Superior temporal gyrus (tissue), 1 donor: ENCODE data around the gene TPD52L2.
A peak's percentile ranks its signal among the peaks of the same experiment; 100 is the strongest.
"Not testable (repeated sequence)": the region's sequence is repeated elsewhere in the genome, so short reads cannot be mapped to it uniquely, and the experiment has no call there.

Experiments
- DNase-seq: peaks from one replicate; pipeline ENCODE4 v3.0.0-alpha.2; 2016; ENCODE audit errors: extremely low spot score

The TPD52L2 gene

DNA sequence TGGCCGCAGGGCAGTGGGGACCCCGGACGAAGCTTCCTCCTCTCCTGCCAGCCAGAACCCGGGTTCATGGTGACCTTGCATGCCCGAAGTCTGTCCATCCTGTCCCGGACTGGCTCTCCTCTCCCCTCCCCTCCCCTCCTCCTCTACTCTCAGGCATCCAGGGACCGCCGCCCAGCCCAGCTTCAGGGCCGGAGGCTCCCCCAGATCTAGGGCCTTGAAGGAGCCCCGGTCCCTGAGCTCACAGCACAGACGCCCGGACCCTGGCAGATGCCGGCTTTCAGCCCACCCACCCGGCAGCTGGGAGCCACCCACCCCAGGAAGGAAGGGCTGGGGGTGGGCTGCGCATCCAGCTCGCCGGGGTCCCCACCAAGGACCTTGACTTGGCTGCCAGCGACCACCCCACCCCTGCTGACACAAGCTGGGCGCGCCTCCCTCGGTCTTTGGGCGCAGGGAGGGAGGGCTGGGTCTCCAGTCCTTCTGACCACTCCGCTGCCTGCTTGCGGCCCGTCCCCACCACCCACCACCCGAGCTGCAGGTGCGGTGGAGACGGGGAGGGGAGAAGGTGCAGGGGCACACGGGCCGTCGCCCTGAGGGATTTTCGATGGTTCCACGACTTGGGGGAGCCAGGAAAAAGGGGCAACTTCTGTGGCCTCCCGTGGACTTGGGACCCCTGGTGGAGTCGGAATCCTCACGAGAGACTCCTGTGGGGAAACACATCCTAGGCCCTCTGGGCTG lies 9.5 kb upstream of the TPD52L2 start:
- DNase-seq: no peak

DNA sequence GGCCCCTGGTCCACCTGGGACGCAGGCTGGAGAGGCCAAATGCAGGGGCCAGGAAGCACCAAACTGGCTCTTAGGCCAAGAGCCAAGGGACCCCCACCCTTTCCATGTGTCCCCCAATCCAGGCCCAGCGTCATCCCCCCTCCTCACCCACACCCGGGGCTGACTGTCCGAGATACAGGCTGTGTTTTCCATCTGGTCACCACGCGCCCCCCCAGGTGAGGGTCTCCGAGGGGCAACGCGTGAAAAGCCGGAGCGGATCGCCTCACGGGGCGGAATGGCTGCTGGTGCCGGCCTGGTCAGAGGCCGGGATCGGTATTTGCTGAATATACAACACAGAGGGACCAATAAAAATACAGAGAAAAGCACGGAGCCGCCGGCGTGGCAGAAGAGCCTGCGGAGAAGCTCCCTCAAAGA lies 9.0 kb upstream of the TPD52L2 start:
- DNase-seq: no peak

DNA sequence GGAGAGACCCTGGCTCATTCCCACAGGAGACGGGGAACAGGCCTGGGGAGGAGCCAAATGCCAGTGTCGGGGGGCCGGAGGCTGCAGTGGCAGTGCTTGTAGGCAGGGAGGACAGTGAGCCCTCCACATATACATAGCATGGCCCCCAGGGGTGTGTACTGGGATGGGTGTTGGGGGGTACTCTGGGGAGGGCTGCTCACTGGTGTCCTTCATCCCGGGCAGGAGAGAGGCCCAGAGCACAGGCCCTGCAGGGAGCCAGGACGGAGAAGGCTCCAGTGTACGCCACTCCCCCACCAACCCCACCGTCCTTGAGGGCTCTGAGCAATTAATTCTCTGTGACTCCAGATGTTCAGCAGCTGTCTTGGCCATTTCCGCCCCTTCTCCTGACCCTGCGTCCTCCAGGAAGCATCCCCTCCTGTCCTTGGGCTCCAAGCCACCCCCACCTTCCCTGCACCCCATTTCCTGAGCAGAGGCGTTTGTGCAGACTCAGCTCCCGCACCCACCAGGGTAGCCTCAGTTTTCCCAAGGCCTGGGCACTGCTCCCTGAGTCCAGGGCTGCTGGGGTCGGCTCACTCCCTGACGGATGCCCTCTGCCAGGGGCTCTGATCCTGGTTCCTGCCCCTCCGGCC lies 7.2 kb upstream of the TPD52L2 start:
- no peak for DNase-seq

DNA sequence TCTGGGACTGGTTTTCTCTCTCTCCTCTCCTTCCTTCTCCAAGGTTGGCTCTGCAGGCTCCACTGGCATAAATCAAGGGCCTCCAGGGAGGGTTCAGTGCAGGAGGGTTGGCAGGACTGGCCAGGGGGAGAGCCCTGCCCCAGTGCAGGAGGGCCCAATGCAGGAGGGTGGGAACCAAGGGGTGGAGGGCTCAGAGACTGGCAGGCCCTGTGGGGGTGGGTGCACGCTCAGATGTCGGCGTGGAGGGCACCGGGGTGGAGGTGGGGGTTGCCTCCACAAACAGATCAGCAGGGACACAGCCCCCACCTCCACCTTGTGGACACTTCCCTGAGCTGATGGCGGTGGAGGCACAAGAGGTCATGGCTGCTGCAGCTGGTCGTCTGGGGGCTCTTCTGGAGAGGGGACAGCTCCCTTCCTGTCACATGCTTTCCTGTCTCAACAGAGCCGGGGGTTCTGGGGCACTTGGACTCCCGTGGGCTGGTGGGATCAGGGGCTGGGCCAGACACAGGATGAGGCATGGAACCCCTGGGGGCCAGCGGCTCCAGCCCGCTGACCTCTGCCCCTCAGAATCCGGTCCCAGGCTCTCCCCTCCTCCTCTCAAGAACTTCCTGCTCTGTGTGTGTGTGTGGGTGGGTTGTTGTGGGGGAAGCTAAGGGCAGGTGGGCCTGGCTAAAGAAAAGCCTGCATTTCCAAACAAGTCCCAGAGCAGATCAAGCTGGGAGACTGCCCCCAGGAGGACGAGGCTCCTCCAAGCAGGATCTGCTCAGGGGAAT lies 6.5 kb upstream of the TPD52L2 start:
- DNase-seq: no peak

DNA sequence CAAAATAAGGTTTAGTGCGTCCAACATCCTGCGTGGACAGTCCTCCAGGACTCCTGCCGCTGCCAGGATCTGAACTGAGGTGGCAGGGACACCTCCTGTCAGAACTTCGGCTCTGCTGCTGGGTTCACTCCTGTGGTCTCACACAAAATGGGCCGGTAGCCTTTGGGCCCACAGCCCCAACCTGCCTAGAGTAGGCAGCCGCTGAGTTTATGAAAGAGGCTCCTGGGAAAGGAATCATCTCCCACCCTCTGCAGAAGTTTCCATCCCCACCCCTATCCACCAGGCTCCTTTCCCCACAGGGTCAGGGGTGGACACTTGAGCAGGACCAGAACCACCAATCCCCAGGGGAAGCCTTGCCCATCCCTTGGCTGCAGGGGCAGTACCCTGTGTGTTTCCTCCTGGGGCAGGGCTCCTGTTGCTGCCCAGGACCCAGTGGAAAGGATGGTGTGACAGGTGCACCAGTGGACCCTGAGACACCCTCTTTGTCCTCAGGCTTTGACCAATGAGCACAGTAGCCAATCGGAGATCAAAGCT lies 5.8 kb upstream of the TPD52L2 start:
- no peak for DNase-seq

DNA sequence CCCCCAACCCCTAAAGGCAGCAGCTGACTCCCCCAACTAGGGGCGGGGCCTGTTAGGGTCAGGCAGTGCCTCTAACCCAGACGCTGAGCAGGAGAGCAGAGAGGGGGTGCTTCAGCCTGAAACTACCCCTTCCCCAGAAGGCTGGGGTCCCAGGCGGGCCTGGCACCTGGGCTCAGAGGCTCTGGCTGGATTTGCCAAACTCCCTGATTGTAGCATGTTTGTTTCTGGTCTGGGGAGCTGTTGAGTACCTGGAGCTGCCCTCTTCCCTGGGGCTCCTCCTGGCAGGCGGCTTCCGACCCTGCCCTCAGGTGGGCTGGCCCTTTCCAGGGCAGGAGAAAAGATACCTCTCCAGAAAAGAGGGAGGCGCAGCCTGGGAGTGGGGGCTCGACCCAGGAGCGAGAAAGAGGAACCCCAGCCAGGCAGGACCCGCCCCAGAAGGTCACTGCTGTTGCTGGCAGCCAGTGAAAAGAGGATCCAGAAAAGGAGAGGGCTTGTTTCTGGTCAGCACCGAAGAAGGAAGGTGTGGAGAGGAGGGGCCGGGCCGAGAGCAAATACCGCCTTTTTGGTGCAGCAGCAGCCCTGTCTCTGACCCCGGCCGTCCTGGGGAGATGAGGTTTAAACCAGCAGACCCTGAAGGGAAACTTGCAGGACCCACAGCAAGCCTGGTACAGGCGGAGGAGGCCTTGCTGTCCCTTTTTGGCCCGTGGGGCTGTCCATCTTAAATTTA lies 4.6 kb upstream of the TPD52L2 start:
- no peak for DNase-seq

DNA sequence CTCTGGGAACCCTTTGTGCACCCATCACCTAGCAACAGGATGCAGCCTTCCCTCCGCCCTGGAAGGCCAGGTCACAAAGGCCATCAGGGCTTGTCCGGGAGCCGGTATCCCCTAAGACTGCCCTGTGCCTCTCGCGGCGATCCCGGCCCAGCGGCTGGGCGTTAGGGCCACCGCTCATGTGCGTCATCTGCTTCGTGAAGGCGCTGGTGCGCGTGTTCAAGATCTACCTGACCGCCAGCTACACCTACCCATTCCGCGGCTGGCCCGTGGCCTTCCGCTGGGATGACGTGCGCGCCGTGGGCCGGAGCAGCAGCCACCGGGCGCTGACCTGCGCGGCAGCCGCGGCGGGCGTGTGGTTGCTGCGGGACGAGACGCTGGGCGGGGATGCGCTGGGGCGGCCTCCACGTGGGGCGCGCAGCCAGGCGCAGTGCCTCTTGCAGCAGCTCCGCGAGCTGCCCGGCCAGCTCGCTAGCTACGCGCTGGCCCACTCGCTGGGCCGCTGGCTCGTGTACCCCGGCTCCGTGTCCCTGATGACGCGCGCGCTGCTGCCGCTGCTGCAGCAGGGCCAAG lies 3.6 kb upstream of the TPD52L2 start, which contains the start of gene ABHD16B:
TSS of gene ABHD16B (plus strand) at position 134 of the 570 bp plus-strand sequence. CDS start at position 177, 43 bp downstream.
- no peak for DNase-seq

DNA sequence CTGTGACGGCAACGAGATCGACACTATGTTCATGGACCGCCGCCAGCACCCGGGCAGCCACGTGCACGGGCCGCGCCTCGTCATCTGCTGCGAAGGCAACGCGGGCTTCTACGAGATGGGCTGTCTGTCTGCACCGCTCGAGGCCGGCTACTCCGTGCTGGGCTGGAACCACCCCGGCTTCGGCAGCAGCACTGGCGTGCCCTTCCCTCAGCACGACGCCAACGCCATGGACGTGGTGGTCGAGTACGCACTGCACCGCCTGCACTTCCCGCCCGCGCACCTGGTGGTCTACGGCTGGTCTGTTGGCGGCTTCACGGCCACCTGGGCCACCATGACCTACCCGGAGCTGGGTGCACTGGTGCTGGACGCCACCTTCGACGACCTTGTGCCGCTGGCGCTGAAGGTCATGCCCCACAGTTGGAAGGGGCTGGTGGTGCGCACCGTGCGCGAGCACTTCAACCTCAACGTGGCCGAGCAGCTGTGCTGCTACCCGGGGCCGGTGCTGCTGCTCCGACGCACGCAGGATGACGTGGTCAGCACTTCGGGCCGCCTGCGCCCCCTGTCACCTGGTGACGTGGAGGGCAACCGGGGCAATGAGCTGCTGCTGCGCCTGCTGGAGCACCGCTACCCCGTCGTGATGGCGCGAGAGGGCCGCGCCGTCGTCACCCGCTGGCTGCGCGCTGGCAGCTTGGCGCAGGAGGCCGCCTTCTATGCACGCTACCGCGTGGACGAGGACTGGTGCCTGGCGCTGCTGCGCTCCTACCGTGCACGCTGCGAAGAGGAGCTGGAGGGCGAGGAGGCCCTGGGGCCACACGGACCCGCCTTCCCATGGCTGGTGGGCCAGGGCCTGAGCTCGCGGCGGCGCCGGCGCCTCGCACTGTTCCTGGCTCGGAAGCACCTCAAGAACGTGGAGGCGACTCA lies 2.8 kb upstream of the TPD52L2 start:
- no peak for DNase-seq

DNA sequence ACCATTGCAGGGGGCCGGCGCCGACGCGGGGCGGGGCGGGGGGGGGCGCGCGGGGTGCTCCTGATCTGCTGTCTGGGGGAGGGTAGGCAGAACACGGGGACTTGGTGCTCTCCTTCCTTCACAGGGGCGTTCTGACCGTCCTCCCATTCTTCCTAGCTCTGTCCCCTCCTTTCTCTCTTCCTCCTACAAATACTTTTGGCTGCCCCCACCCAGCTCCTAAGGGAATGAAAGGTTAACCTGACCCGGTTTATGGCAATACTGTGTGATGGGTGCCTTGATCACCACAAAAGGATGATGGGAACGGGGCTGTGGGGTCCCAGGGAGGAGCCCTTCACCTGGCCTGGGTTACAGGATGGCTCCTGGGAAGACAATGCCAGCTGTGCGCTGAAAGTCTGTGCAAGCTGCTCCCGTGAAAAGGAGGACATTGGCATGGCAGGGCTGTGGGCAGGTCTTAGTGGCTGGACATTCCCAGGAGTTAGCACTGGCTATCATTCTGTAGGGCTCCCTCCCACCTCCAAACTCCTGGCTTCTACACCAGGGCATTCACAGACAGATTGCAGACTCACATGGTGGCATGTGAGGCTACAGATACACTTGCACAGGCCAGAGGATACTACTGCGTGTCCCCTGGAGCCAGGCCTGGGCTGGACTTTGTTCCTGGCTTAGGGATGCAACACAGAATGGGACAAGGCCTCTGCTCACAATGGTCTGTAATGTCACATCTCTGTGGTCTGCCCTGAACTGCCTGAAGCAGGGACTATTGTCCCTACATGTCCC lies 1.9 kb upstream of the TPD52L2 start:
- DNase-seq: no peak

DNA sequence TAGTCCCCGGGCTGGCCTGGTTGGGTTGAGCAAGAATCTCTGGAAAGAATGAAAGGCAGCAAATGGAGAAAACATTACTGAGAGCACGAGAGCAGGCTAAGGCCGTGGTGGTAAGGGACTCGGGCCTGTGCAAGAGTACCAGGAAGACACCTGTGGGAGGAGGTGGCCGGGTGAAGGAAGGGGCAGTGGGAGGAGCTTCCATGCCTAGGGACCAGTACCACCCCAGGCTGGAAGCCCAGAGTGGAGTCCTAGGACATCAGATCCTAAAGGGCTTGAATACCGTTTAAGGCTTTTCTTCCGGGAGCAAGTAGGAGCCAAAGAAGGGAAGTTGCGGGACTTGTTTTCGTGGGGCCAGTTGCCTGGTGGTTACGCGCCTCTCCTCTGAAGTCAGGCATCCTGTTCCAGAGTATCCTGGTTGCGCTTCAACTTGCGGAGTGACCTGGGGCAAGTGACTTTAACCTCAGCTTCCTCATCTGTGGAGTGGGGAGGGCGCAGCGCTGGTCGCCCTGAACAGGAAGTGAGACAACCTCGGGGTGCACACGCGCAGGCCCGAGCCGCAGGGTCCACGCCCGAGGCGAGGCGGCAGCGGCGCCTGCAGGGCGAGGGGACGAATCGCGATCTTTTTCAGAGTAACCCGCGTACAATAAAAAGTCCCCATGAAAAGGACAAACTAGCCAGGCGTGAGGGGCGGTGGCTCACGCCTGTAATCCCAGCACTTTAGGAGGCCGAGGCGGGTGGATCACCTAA lies 1.1 kb upstream of the TPD52L2 start:
- peak; percentile 66 for DNase-seq

DNA sequence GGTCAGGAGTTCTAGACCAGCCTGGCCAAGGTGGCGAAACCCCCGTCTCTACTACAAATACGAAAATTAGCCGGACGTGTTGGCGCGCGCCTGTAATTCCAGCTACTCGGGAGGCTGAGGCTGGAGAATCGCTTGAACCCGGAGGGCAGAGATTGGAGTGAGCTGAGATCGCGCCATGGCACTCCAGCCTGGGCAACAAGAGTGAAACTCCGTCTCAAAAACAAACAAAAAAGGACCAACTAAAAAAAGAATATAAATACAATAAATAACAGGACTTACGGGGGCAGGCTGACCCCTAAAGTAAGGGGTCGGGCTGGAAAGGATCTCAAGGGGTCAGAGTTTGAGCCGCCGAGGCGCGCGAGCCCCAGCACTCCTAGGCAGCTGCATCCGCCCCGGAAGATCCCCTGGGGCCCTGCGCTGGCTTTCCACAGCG lies 509 bp upstream of the TPD52L2 start:
- DNase-seq: no peak

DNA sequence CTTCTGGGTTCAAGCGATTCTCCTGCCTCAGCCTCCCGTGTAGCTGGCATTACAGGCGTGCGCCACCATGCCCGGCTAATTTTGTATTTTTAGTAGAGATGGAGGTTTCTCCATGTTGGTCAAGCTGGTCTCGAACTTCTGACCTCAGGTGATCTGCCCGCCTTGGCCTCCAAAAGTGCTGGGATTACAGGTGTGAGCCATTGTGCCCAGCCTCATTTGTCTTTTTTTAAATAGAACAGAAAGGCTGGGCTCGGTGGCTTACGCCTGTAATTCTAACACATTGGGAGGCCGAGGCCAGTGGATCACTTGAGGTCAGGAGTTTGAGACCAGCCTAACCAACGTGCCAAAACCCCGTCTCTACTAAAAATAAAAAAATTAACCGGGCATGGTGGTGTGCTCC lies 2.0 kb downstream of the TPD52L2 start:
- DNase-seq: not testable (repeated sequence)

DNA sequence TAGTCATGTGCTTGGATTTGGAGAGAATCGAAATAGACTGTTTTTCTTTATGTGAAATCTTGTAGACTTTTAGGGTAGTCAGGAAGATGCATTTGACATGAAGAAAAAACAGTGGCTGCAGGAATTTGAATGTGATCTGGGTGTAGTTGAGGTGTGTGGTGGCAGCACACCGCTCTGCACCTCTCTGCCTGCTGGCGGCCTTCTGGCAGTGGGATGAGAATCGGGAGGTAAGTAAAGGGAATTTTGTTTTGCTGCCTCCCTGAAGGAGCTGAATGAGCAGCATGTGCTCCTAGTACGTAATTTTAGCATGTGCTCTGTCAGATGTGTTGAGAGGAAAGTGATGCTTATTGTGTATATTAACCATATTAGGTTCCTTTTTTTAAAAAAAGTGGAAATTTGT lies 3.2 kb downstream of the TPD52L2 start:
- no peak for DNase-seq

DNA sequence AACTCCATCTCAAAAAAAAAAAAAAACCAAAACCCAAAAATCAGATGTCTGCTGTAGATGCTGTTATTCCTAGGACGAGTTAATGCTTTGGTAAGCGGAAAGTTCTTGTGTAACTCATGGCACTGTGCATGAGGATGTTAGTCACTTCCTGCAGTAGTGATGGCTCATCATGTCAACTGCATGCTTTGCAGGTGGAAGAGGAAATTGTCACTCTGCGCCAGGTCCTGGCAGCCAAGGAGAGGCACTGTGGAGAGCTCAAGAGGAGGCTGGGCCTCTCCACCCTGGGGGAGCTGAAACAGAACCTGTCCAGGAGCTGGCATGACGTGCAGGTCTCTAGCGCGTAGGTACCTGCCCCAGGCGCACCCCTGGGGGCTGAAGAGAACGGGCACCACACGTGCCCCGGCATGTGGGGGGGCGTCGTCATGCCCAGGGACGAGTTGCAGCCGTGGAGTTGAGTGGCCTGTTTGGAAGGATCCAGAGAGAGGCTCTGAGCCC lies 8.5 kb downstream of the TPD52L2 start:
- peak; percentile 14 for DNase-seq

DNA sequence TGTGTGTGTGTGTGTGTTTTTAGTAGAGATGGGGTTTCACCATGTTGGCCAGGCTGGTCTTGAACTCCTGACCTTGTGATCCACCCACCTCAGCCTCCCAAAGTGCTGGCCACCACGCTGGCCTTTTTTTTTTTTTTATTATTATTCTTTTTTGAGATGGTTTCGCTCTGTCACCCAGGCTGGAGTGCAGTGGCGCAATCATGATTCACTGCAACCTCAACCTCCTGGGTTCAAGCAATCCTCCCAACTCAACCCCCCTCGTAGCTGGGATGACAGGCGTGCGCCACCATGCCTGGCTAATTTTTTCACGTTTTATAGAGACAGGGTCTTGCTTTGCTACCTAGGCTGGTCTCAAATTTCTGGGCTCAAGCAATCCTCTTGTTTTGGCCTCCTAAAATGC lies 9.2 kb downstream of the TPD52L2 start:
- not testable (repeated sequence) for DNase-seq

DNA sequence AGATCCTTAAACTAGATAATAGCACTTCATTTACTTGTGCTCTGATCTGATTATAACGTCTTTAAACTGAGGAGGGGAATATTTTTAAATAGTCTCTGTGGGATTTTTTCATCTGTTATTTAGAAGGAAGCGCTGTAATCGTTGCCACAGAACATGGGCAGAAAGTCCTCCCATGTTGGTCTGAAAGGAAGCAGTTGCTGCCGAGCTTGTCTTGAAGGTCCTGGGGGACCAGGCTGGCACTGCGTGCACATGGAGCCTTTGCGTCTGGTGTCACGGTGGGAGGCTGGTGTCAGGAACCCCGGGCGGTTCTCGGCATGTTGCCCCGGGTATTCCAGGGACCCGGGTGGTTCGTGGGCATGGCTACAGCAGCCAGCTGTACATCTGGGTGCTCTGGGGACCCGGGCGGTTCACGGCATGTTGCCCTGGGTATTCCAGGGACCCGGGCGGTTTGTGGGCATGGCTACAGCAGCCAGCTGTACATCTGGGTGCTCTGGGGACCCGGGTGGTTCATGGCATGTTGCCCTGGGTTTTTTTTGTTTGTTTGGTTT lies 11.5 kb downstream of the TPD52L2 start:
- DNase-seq: no peak

DNA sequence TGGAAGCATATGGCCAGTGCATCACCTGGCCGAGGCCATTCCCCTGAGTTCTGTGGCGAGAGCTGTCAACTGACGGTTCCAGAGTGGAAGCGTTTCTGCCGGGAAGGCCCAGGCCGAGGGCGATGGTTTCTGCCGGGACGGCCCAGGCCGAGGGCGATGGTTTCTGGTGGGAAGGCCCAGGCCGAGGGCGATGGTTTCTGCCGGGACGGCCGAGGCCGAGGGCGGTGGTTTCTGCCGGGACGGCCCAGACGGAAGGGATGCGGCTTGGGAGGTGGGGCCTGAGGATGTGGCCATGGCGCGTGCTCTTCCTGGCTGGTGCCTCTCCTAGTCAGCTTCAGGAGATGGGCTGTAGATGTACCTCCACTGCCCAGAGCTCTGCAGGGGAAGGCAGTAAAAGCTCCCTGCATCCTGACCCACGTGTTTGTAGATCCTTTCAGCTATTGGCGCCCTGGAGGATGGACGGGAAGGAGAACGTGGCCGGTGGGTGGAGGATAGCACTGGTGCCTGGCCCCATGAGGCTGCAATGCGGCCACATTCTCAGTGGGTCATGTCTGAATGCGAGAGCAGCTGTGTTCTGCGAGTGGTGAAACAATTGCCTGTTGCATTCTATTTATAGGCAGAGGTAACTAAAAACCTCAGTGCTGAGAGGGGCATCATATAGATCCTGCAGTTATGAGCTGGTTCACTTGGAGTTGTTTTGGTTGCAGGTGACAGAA lies 12.8 kb downstream of the TPD52L2 start:
- DNase-seq: no peak
